ENCODE results near the gene SLC28A1. TPM values are rescaled to one million over a fixed set of nuclear protein-coding genes. Genes with fewer than 3 reads are reported as not detected.

Gene SLC28A1
- polyA plus RNA-seq, 1 of the 3 experiments (the other 2 are of a cell fraction), result not detected

DNA sequence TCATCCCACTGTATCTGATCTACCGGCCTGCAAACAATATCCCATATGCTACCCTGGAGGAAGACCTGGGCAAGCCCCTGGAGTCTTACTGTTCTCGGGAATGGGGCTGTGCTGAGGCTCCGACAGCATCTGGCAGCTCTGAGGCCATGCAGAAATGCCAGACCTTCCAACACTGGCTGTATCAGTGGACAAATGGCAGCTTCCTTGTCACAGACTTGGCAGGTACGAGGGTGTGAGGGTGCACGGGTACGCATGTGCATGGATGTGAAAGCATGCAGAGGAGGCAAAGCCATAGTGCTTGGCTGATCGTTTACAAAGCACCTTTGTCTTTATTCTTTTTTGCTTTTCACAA is 20.0 kb upstream of the SLC28A1 start (continued):
- TF ChIP-seq RCOR1 (IDR thresholded peaks at IDR 0.05; ENCODE audit: low read length) (no peak), NRF1 (IDR thresholded peaks at IDR 0.05; ENCODE audit: low read depth, low read length) (no peak), FOXM1 (IDR thresholded peaks at IDR 0.05; ENCODE audit: low read depth) (no peak), CHD2 (IDR thresholded peaks at IDR 0.05; ENCODE audit: low read length, partially characterized antibody) (no peak), TCF12 (IDR thresholded peaks at IDR 0.05) (no peak)
- TF ChIP-seq, protein P1, sequence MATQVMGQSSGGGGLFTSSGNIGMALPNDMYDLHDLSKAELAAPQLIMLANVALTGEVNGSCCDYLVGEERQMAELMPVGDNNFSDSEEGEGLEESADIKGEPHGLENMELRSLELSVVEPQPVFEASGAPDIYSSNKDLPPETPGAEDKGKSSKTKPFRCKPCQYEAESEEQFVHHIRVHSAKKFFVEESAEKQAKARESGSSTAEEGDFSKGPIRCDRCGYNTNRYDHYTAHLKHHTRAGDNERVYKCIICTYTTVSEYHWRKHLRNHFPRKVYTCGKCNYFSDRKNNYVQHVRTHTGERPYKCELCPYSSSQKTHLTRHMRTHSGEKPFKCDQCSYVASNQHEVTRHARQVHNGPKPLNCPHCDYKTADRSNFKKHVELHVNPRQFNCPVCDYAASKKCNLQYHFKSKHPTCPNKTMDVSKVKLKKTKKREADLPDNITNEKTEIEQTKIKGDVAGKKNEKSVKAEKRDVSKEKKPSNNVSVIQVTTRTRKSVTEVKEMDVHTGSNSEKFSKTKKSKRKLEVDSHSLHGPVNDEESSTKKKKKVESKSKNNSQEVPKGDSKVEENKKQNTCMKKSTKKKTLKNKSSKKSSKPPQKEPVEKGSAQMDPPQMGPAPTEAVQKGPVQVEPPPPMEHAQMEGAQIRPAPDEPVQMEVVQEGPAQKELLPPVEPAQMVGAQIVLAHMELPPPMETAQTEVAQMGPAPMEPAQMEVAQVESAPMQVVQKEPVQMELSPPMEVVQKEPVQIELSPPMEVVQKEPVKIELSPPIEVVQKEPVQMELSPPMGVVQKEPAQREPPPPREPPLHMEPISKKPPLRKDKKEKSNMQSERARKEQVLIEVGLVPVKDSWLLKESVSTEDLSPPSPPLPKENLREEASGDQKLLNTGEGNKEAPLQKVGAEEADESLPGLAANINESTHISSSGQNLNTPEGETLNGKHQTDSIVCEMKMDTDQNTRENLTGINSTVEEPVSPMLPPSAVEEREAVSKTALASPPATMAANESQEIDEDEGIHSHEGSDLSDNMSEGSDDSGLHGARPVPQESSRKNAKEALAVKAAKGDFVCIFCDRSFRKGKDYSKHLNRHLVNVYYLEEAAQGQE (IDR thresholded peaks at IDR 0.05; ENCODE audit: low read depth, low read length), result no peak

GRCh38 chr15:84865074-84865569 is 19.3 kb upstream of the SLC28A1 start:
- no peaks in the 10 kb centered on the region for H3K36me3 ChIP-seq (replicated peaks in 1 of 2; ENCODE audit: control insufficient read depth in 1 of 2, insufficient read depth in 2 of 2, low read length in 1 of 2)

More at GRCh38 chr15:84865074-84865569, 19.3 kb upstream of the SLC28A1 start:
- Histone ChIP-seq H3K4me2 (no peak overlapping the region), H3K27me3 (ENCODE audit: insufficient read depth) (no peaks in the 10 kb centered on the region), H2AFZ (ENCODE audit: low read depth) (no peak overlapping the region), H3K27ac (ENCODE audit: low read depth in 2 of 2, low read length in 1 of 2) (no peak overlapping the region), H3K9me2 (no peaks in the 10 kb centered on the region), H3K9me3 (no peaks in the 10 kb centered on the region), H3K4me1 (ENCODE audit: control insufficient read depth in 1 of 2, insufficient read depth in 2 of 2, low read depth in 1 of 2, low read length in 1 of 2) (peaks cover 0 to 6% of the 10 kb centered on the region in 2 experiments; a peak in 1 of 4 replicates), H3K4me3 (ENCODE audit: low read depth in 2 of 2, low read length in 1 of 2) (no peak overlapping the region), H3F3A (replicated peaks; ENCODE audit: insufficient read depth) (no peaks in the 10 kb centered on the region), H3K9ac (no peak overlapping the region), H3K79me2 (ENCODE audit: insufficient read depth) (no peaks in the 10 kb centered on the region), H4K20me1 (ENCODE audit: insufficient read depth) (no peaks in the 10 kb centered on the region)
- DNase-seq, result no peak
- CTCF ChIA-PET, result interaction anchor here (1.2 to 2.8 kb wide), 6 partner anchors 10 to 277 kb away, joined by 3 to 13 read pairs (median 4); no protein-coding TSS in a partner anchor
- TF ChIP-seq GABPA (IDR thresholded peaks at IDR 0.05; ENCODE audit: low read depth) (no peak), JUND (IDR thresholded peaks at IDR 0.05) (no peak), CHD2 (IDR thresholded peaks at IDR 0.05; ENCODE audit: low read length, partially characterized antibody) (no peak), EP300 (IDR thresholded peaks at IDR 0.05; ENCODE audit: borderline replicate concordance in 1 of 2, low read depth in 1 of 2, low read length in 1 of 2) (no peak), RCOR1 (IDR thresholded peaks at IDR 0.05; ENCODE audit: low read length) (no peak), IRF3 (IDR thresholded peaks at IDR 0.05; ENCODE audit: low read depth, low read length) (no peak), FOSL2 (IDR thresholded peaks at IDR 0.05; ENCODE audit: borderline replicate concordance, low read depth) (no peak), CTCF (IDR thresholded peaks at IDR 0.05) (no peak), SMC3 (IDR thresholded peaks at IDR 0.05; ENCODE audit: low read depth, low read length) (no peak), EZH2phosphoT487 (IDR thresholded peaks at IDR 0.05; ENCODE audit: borderline replicate concordance, low read depth) (no peak), TCF12 (IDR thresholded peaks at IDR 0.05) (no peak), GATA2 (CRISPR knock-in tag; IDR thresholded peaks at IDR 0.05) (no peak), RAD21 (IDR thresholded peaks at IDR 0.05; ENCODE audit: low read length) (no peak), TEAD4 (IDR thresholded peaks at IDR 0.05; ENCODE audit: borderline replicate concordance, insufficient read depth) (no peak), NFIC (IDR thresholded peaks at IDR 0.05; ENCODE audit: borderline replicate concordance) (no peak)
- TF ChIP-seq, protein P2, sequence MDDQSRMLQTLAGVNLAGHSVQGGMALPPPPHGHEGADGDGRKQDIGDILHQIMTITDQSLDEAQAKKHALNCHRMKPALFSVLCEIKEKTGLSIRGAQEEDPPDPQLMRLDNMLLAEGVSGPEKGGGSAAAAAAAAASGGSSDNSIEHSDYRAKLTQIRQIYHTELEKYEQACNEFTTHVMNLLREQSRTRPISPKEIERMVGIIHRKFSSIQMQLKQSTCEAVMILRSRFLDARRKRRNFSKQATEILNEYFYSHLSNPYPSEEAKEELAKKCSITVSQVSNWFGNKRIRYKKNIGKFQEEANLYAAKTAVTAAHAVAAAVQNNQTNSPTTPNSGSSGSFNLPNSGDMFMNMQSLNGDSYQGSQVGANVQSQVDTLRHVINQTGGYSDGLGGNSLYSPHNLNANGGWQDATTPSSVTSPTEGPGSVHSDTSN (IDR thresholded peaks at IDR 0.05), result no peak
- 70% methylated on average over 5 of the region's 5 CpGs for WGBS (ENCODE audit: low lambda C conversion rate)
- POLR2A ChIA-PET, result interaction anchor here (1.4 to 1.6 kb wide), 2 partner anchors 50 to 149 kb away, joined by 4 to 5 read pairs; partner anchors contain the start of gene SEC11A

Measured in SK-N-SH (cell line).